ENCODE data around the gene IFNA8. TPM values are rescaled to one million over a fixed set of nuclear protein-coding genes. Genes with fewer than 3 reads are reported as not detected.

The IFNA8 gene
- total and polyA plus RNA-seq, 2 donors (not counting 1 experiment from before 2014, with no cell fraction given), result not detected

GRCh38 chr9:21385131-21385670 lies 23.7 kb upstream of the IFNA8 start, which contains the start of gene IFNA2:
TSS of gene IFNA2 (minus strand) at chr9:21385398. CDS start at chr9:21385329, 69 bp downstream.
- peak within 1 kb of the TSS; percentile 40 for H3K4me3 Mint-ChIP-seq

More at GRCh38 chr9:21385131-21385670, 23.7 kb upstream of the IFNA8 start, which contains the start of gene IFNA2:
- Histone ChIP-seq H3K27me3 (replicated peaks in 1 of 4; ENCODE audit: control extremely low read depth in 1 of 4, control insufficient read depth in 3 of 4, insufficient read depth in 4 of 4, low read length in 3 of 4) (peaks cover 0 to 35% (median 14%) of the 10 kb centered on the region in 4 experiments), H3K4me2 (replicated peaks; ENCODE audit: low read depth, low read length, poor library complexity, severe bottlenecking) (peak within 1 kb of the TSS; percentile 46), H3K9me3 (ENCODE audit: control extremely low read depth in 1 of 3, control insufficient read depth in 2 of 3, insufficient read depth in 1 of 3, low read length in 2 of 3) (peaks cover 3 to 5% (median 4%) of the 10 kb centered on the region in 3 donors), H2AFZ (ENCODE audit: insufficient read depth, low read depth, low read length, poor library complexity, severe bottlenecking) (no peak within 1 kb of the TSS), H3K79me2 (ENCODE audit: control insufficient read depth, insufficient read depth, low read length) (no peaks in the 10 kb centered on the region), H3K36me3 (replicated peaks in 1 of 2; ENCODE audit: control extremely low read depth in 1 of 2, control insufficient read depth in 1 of 2, extremely low read depth in 1 of 2, insufficient read depth in 2 of 2, low read length in 1 of 2) (no peaks in the 10 kb centered on the region), H4K20me1 (ENCODE audit: control insufficient read depth, insufficient read depth, low read length, poor library complexity, severe bottlenecking) (no peaks in the 10 kb centered on the region), H3K27ac (ENCODE audit: low read length in 2 of 2) (no peak within 1 kb of the TSS), H3K4me1 (ENCODE audit: control insufficient read depth in 2 of 2, insufficient read depth in 2 of 2, low read length in 2 of 2) (peaks cover 20 to 25% of the 10 kb centered on the region in 2 donors), H3K9ac (ENCODE audit: low read length) (no peak within 1 kb of the TSS), H3K4me3 (ENCODE audit: control extremely low read depth in 1 of 5, extremely low read depth in 1 of 5, insufficient read depth in 1 of 5, low read depth in 2 of 5, low read length in 4 of 5) (no peak within 1 kb of the TSS)
- intact Hi-C loops (cut with micrococcal nuclease), result no loop called here
- TF ChIP-seq CTCF (IDR thresholded peaks at IDR 0.05), result no peak
- TF ChIP-seq EZH2 (IDR thresholded peaks at IDR 0.05; ENCODE audit: borderline replicate concordance, insufficient read depth, low read depth, low read length, poor library complexity, severe bottlenecking), result no peak
- H3K27me3 Mint-ChIP-seq, result peaks cover 30% of the 10 kb centered on the region
- 0% methylated on average over 1 of the region's 1 CpG for WGBS (ENCODE audit: insufficient coverage)
- H3K4me1 Mint-ChIP-seq, result peaks cover 33% of the 10 kb centered on the region
- DNase-seq (peak; percentile 69), ATAC-seq (ENCODE audit: low read depth) (no peak)
- ChIA-PET CTCF (interaction anchor here (1.1 to 1.9 kb wide), 4 partner anchors 11 to 59 kb away, joined by 4 to 10 read pairs (median 6); no protein-coding TSS in a partner anchor), POLR2A (no interaction called here)
- H3K27ac Mint-ChIP-seq, result peak within 1 kb of the TSS; percentile 70
- H3K9me3 Mint-ChIP-seq (ENCODE audit: insufficient read depth), result no peaks in the 10 kb centered on the region
